Right ventricle myocardium superior (tissue), 1 donor: ENCODE measurements around the gene CUL1. TPM values are rescaled to one million over a fixed set of nuclear protein-coding genes. Genes with fewer than 3 reads are reported as not detected.
A peak's percentile ranks its signal among the peaks of the same experiment; 100 is the strongest.
"Not testable (repeated sequence)": the region's sequence is repeated elsewhere in the genome, so short reads cannot be mapped to it uniquely, and the experiment has no call there.

Experiments
- ATAC-seq: fragments of 200-7000 bp; cut with Tn5 transposase; one replicate; pipeline ENCODE4 v1.9.1; 2020; ENCODE audit warnings: mild to moderate bottlenecking; ENCODE audit not compliant: poor library complexity
- DNase-seq: peaks from one replicate; pipeline ENCODE4 v3.0.0-alpha.2; 2020
- intact Hi-C: fragments of 100-400 bp; cut with DNase I; formaldehyde crosslinking; loops from one replicate; pipeline ENCODE4 v1.11.2; 2022
- total RNA-seq: library from RNA; stranded (reverse); fragmentation: NEBNext Ultra II Directional; extraction: Animal tissue kit (Norgen Biotek cat#: 25700); gene quantifications from one replicate; pipeline ENCODE4 v1.2.1, GENCODE V29; 2021
- donor health status: DM: no; HTN: yes; CAD: no; lungs with severe emphysema.

Gene CUL1
- total RNA-seq, 1 donor from 2014 or later, result 46.6 TPM

DNA sequence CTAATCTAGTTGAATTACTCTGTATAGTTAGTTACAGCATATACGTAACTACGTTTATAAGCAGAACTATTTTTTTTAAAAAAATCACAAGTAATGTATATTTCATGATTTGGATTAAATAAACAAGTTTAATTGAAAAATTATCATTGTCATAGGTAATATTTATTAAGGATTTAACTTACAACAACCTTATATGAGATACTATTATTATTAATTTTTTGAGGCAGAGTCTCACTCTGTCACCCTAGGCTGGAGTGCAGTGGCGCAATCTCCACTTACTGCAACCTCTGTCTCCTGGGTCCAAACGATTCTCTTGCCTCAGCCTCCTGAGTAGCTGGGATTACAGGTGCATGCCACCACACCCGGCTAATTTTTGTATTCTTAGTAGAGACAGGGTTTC is 4.1 kb upstream of the CUL1 start:
- intact Hi-C loops, result loop anchor here (10.0 kb wide), 1 partner anchor 270 kb away; no protein-coding TSS in a partner anchor
- ATAC-seq (no peak), DNase-seq (no peak)

DNA sequence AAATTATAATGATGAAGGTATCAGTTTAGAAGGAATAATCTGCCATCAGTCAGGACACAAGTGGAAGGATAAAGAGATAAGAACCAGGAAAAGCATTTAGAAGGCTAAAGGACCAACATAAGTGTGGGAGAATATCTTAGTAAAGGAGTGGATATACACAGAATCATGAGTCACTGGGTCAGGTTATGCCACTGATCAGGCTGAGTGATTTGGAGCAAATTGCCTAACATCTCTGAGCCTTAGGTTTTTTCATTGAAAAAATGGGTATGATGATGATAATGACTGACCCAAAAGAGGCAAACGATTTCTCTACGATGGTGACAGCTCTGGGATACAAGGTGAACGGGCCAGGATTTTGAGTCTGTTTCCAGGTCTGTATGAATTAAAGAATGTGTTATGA is 2.8 kb upstream of the CUL1 start:
- intact Hi-C loops, result loop anchor here (10.0 kb wide), 1 partner anchor 269 kb away; no protein-coding TSS in a partner anchor
- ATAC-seq (no peak), DNase-seq (no peak)

GRCh38 chr7:148696787-148697186 is 1.9 kb upstream of the CUL1 start:
- no peak for DNase-seq
- ATAC-seq, result no peak
- intact Hi-C loops, result loop anchor here (10.0 kb wide), 1 partner anchor 268 kb away; no protein-coding TSS in a partner anchor

DNA sequence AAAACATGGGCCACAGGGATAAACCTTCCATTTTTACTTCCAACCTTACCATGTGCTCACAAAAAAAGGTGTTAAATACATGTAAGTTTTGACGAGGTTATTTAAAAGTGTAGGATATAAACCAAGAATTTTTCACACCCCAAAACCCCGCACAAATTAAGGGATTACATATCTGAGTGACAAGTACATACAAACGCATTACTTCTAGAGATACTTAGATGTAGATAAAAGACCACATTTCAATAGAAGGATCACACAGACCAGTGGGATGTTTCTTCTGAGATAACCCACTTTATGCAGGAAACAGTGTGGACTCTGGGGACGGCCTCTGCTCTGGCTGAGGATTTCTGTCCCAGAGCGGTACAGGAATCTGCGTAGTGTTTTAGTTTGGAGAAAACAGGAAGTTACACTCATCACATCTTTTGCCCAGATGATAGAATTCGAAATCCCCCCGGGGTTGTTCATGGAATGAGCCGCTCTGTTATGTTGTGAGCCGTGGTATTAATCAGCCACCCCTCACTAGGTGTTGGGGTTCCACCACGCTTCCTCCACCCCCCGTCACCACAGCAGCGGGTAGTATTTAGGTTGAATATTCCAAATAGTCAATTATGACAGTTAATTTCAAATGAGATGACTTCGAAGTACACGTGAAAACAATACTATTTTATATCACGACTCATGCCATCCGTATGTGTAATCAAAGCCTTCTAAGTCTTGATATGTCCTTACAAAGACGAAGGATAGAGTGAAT is 1.3 kb upstream of the CUL1 start:
- intact Hi-C loops, result loop anchor here (10.0 kb wide), 1 partner anchor 267 kb away; no protein-coding TSS in a partner anchor
- DNase-seq (peak; percentile 58), ATAC-seq (peak; percentile 28)

DNA sequence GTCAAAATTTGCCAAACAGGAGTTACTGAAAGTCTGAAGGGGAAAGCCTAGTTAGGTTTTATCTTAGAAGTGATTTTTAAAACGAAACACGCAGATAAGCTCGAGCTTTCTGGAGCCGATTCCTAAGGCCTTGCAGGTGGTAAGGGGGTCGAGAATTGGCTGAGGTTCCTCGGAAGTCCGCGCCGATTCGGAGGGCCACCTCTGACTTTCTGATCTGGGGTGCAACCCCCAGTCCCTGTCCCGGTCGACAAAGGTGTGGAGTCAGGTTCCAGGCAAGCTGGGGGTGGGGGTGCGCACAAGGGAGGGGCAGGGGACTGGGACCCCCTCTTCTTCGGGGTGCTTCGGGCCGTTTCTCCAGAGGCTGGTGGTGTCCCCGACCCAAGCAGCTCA is 701 bp upstream of the CUL1 start:
- intact Hi-C loops, result loop anchor here (10.0 kb wide), 1 partner anchor 267 kb away; no protein-coding TSS in a partner anchor
- DNase-seq, result no peak
- ATAC-seq, result no peak

DNA sequence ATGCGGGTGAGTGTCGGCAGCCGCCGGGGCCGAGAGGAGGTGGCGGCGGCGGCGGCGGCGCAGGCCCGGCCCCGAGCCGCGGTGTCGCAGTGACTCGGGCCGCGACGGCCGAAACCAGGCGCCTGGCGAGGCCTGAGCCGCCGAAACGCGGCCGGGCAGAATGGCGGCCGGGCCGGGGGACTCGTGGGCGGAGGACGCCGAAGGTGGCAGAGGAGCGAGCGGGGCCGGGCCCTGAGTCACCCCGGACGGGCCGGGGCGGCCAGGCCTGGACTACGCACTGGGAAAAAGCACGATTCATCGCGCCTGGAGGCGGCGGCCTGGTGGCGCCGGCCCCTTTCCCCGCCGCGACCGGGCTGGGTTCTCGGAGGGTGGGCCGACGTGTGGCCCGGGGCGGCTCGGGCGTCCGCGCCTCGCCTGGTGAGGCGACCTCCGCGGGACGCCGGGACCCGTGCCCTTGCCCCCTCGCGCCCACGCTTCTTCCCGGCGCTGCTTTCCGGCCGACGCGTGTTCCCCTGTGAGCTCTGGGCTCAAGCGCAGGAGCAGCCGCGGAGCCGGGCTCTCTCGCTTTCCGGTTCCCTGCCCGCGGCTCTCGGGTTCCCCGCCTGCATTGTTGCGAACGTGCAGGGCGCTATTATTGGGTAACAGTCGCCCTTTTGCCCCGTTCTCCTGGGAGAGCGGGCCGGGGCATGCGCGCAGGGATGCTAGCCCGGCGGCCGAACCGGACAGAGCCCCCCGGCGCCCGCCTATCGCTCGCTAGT is 500 bp downstream of the CUL1 start:
- intact Hi-C loops, result loop anchor here (10.0 kb wide), 1 partner anchor 266 kb away; no protein-coding TSS in a partner anchor
- DNase-seq (peak; percentile 80), ATAC-seq (peak; percentile 65)

DNA sequence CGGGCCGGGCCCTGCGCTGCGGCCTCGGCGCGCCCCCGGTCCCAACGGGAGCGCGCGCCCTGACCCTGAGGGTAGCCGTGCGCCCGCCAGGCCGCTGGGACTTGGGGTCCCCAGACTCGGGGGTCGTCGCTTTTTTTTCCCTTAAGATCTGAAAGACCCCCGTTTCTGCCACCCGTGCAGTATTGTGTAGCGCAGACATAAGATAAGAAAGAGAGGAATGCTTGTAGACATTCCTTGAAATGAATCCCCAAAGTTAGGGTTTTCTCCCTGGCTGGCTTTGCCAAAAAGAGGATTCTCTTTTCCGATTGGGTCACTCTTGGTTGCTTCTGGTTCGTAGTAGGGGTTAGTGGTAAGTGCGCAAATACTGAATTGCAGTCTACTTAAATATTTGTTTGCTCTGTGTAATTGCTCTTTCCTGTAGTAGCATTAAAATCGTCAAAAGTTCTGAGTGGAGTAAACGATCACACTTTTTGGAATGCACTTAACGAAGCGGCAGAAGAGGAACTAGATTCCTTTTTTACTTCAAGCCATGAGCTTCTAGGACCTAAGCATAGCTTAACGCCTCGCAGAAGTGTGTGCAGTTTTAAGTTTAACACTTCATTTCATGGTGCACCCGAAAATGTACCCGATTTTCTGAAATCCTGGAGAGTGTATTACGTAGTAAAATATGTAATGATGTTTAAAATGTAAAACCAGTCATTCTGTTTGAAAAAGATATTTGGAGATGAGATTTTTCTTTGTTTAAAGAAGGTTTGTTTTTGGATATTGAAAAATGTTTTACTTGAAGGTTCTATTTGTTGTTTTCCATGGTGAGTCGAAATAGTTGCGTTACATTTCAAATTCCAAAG is 1.3 kb downstream of the CUL1 start:
- intact Hi-C loops, result loop anchor here (10.0 kb wide), 1 partner anchor 265 kb away; no protein-coding TSS in a partner anchor
- DNase-seq, result no peak
- ATAC-seq, result no peak

GRCh38 chr7:148700661-148701064 is 2.0 kb downstream of the CUL1 start:
- intact Hi-C loops, result no loop called here
- DNase-seq (no peak), ATAC-seq (no peak)

DNA sequence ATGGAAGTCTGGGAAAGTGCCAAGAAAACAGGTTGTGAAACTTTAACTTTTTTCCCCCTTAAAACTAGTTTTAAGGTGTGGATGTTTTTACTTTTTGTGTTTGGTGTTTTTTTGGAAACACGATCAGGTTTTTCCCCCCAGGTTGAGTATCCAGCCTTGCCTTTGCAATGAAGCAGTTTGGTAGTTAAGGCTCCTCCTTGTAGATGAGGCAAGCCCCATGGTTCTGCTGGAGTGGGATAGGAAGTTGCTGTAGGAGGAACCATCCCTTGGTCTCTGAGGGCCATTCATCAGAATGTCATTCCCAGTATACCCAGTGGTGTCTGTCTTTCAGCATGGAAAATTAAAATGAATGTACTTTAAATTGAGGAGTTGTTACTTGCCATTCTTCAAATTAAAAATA is 2.7 kb downstream of the CUL1 start:
- DNase-seq (no peak), ATAC-seq (no peak)
- intact Hi-C loops, result no loop called here

DNA sequence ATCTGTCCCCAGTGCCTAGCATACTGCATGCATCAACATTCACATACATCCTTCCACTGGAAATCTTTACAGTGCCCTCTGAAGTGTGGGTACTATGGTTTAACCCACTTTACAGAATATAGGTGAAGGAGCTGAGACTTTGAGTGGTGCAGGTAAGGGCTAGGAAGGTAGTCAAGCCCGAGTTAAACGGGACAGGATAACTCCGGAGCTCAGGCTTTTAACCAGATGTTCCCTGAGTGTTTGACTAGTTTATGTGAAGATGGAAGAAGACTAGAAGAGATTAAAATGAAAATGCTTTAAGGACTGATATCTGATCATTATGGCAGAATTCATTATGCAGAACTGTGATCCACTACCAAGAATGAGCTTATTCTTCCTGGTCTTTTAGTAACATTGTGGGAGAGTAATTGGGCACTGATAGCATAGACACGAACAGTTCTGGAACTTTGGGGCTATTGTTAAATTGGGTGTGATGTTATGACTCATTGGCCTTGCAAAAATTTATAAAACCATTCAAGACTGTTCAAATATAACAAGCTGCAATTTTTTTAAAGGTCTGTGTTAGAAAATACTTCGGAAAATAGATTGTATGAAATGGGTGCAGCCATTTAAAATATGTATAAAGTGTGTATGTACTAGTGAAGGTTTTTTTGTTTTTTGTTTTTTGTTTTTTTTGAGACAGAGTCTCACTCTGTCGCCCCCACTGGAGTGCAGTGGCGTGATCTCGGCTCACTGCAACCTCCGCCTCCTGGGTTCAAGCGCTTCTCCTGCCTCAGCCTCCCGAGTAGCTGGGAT is 4.4 kb downstream of the CUL1 start:
- no peak for DNase-seq
- intact Hi-C loops, result no loop called here
- ATAC-seq, result no peak

GRCh38 chr7:148703671-148703962 is 4.9 kb downstream of the CUL1 start:
- intact Hi-C loops, ATAC-seq, DNase-seq: not testable (repeated sequence)

- ATAC-seq (no peak), DNase-seq (no peak)
- intact Hi-C loops, result no loop called here
These were observed 5.5 kb downstream of the CUL1 start for GRCh38 chr7:148704189-148704588.

- ATAC-seq (no peak), DNase-seq (no peak)
- intact Hi-C loops, result no loop called here
These were observed 6.3 kb downstream of the CUL1 start for GRCh38 chr7:148704970-148705369.

DNA sequence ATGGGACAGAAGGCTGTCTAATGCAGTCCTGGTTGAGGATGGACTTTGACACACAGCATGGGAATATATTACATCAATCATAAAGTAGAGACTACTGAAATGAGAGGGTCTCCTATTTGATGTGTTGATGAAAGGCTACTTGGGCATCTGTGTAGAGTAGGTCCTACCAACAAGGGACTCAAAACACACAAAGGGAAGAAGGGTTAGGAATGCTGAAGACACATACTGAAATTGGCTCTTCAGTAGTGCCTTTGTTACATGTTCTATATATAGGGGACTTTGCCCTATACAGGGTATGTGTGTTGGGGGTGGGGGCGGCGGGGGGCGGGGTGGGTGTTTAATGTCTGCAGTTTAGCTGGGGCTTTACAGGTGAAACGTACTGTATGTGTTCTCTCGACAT is 7.7 kb downstream of the CUL1 start:
- ATAC-seq (no peak), DNase-seq (no peak)
- intact Hi-C loops, result no loop called here

DNA sequence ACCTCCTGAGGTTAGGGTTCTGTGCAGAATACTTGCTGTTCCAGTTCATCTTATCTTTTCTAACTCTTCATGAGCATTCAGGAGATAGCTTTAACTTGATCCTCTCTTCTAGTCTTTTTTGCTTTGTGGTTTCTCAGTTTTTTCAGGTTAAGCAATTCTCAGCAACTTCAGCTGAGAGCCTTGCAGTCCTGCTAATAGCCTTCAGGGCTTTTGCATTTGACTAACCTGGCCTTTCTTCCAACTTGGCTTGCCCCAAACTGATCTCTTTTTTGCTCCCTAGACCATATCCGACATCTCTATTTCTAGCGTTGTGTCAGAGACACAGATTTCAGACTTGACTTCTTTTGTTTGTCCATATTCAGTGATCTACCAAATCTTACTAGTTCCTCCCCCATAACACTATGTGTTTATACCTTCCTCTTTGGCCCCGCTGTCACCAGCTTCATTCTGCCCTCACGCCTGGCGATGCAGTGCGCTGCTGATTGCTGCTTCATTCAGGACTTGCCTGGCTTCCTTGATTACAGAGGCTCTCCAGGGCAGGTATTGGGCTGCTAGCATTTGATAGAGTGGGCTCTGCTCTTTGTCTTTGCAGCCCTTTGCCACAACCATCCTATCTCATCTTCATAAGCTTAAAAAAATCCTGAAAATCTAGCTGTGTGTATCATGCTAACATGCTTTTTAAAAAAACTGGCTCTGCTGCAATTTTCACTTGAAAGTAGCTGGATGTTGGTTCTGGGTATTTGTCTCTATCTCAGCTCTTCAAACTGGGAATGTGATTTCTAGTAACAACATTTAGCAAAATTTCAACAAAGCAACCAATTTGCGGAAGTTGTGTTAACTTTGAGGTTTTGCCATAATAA is 9.6 kb downstream of the CUL1 start:
- no peak for DNase-seq
- intact Hi-C loops, result no loop called here
- peak; percentile 45 for ATAC-seq

GRCh38 chr7:148709014-148709413 is 10.3 kb downstream of the CUL1 start:
- no peak for DNase-seq
- intact Hi-C loops, result no loop called here
- no peak for ATAC-seq

DNA sequence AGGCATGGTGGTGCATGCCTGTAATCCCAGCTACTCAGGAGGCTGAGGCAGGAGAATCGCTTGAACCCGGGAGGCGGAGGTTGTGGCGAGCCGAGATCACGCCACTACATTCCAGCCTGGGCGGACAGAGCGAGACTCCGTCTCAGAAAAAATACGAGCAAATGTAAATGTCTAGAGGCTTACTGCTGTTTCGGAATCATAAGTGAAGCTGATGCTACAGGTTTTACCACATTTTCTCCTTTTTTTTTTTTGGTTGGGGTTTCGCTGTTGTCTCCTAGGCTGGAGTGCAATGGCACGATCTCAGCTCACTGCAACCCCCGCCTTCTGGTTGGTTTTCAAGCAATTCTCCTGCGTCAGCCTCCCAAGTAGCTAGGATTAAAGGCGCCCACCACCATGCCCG is 11.7 kb downstream of the CUL1 start:
- DNase-seq, intact Hi-C loops, ATAC-seq: not testable (repeated sequence)
